Endothelial cell (in vitro differentiated cells): ENCODE results near the gene RABL6. TPM values are rescaled to one million over a fixed set of nuclear protein-coding genes. Genes with fewer than 3 reads are reported as not detected.

Experiments used
- DNase-seq: peaks from one replicate; pipeline ENCODE4 v3.0.0; 2021; ENCODE audit warnings: low spot score
- H3K27ac Mint-ChIP-seq: one replicate; pipeline ENCODE4 v1.8.0; 2021; ENCODE audit warnings: mixed read lengths, inconsistent platforms; ENCODE audit not compliant: unreplicated experiment
- H3K27me3 Mint-ChIP-seq: one replicate; pipeline ENCODE4 v1.8.0; 2021; ENCODE audit warnings: mild to moderate bottlenecking, moderate library complexity, mixed read lengths, inconsistent platforms; ENCODE audit not compliant: unreplicated experiment
- H3K36me3 Mint-ChIP-seq: one replicate; pipeline ENCODE4 v1.8.0; 2021; ENCODE audit warnings: mild to moderate bottlenecking, low read depth, mixed read lengths, inconsistent platforms; ENCODE audit not compliant: unreplicated experiment
- H3K4me1 Mint-ChIP-seq: one replicate; pipeline ENCODE4 v1.8.0; 2021; ENCODE audit warnings: mild to moderate bottlenecking, mixed read lengths, inconsistent platforms; ENCODE audit not compliant: unreplicated experiment
- H3K4me3 Mint-ChIP-seq: one replicate; pipeline ENCODE4 v1.8.0; 2021; ENCODE audit warnings: mild to moderate bottlenecking, mixed read lengths, inconsistent platforms; ENCODE audit not compliant: unreplicated experiment
- H3K9me3 Mint-ChIP-seq: one replicate; pipeline ENCODE4 v1.8.0; 2021; ENCODE audit warnings: mixed read lengths, inconsistent platforms; ENCODE audit not compliant: unreplicated experiment
- CTCF ChIP-seq: fragments of 200-600 bp; sonication (generic); IDR thresholded peaks from one replicate; pipeline ENCODE4 v1.5.0; 2021; ENCODE audit warnings: antibody characterized with exemption; ENCODE audit not compliant: unreplicated experiment
- total RNA-seq: library from RNA; stranded (reverse); fragmentation: NEBNext Ultra II Directional; extraction: Animal tissue kit (Norgen Biotek cat#: 25700); gene quantifications from one replicate; pipeline ENCODE4 v1.2.1, GENCODE V29; 2021; ENCODE audit not compliant: unreplicated experiment

Gene RABL6
- total RNA-seq, 1 donor from 2014 or later: 88.4 TPM

- Mint-ChIP-seq H3K9me3 (no peaks in the 10 kb centered on the region), H3K36me3 (peaks cover 8% of the 10 kb centered on the region), H3K27ac (no peak overlapping the region), H3K4me1 (peaks cover 15% of the 10 kb centered on the region), H3K4me3 (no peak overlapping the region), H3K27me3 (peaks cover 17% of the 10 kb centered on the region)
- no peak for TF ChIP-seq CTCF
- no peak for DNase-seq
These were observed 3.1 kb upstream of the RABL6 start for GRCh38 chr9:136804509-136805206.

GRCh38 chr9:136805207-136805740, 2.5 kb upstream of the RABL6 start:
- H3K27me3 Mint-ChIP-seq: peaks cover 17% of the 10 kb centered on the region
- H3K36me3 Mint-ChIP-seq: peaks cover 8% of the 10 kb centered on the region
- peak overlapping the region; percentile 82 for H3K4me3 Mint-ChIP-seq
- no peak for DNase-seq
- H3K9me3 Mint-ChIP-seq: no peaks in the 10 kb centered on the region
- peaks cover 21% of the 10 kb centered on the region for H3K4me1 Mint-ChIP-seq
- no peak overlapping the region for H3K27ac Mint-ChIP-seq
- TF ChIP-seq CTCF: no peak

DNA sequence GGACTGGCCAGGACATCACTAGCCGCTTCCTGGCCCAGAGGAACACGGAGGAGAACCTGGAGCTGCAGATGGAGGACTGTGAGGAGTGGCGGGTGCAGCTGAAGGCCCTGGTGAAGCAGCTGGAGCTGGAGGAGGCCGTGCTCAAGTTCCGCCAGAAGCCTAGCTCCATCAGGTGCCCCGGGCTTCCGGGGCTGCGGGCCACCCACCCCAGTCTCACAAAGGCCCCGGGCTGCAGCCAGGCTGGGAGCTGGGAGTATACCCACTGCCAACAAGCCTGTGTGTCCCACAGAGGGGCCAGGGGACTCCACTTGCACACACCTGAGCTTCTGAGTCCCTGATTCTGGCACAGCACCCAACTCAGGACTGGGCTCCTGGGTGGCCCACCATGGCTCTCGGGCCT, 1.7 kb upstream of the RABL6 start:
- no peak for TF ChIP-seq CTCF
- H3K27ac Mint-ChIP-seq: no peak overlapping the region
- H3K4me3 Mint-ChIP-seq: peak overlapping the region; percentile 79
- H3K9me3 Mint-ChIP-seq: no peaks in the 10 kb centered on the region
- no peak for DNase-seq
- H3K36me3 Mint-ChIP-seq: peaks cover 11% of the 10 kb centered on the region
- peaks cover 19% of the 10 kb centered on the region for H3K4me1 Mint-ChIP-seq
- H3K27me3 Mint-ChIP-seq: peaks cover 17% of the 10 kb centered on the region

- Mint-ChIP-seq H3K27ac (no peak overlapping the region), H3K36me3 (peaks cover 13% of the 10 kb centered on the region), H3K27me3 (peaks cover 17% of the 10 kb centered on the region), H3K4me1 (peaks cover 19% of the 10 kb centered on the region), H3K9me3 (no peaks in the 10 kb centered on the region), H3K4me3 (peak overlapping the region; percentile 90)
- TF ChIP-seq CTCF: no peak
- no peak for DNase-seq
These were observed 1.0 kb upstream of the RABL6 start for GRCh38 chr9:136806631-136807201.
